ENCODE measurements around the gene TEX264. TPM values are rescaled to one million over a fixed set of nuclear protein-coding genes. Genes with fewer than 3 reads are reported as not detected.

TEX264 gene
- total RNA-seq, 1 experiment from 2014 or later = 21.4 TPM

- Histone ChIP-seq H3K27ac (ENCODE audit: low read depth, low read length, poor library complexity, severe bottlenecking) (no peak overlapping the region), H3K4me1 (ENCODE audit: insufficient read depth, low read length, poor library complexity, severe bottlenecking) (no peaks in the 10 kb centered on the region), H3K9me3 (ENCODE audit: low read depth, low read length, poor library complexity, severe bottlenecking) (no peaks in the 10 kb centered on the region), H3K4me3 (ENCODE audit: low read depth, low read length, poor library complexity, severe bottlenecking) (no peak overlapping the region), H3K27me3 (replicated peaks; ENCODE audit: insufficient read depth, low read depth, low read length, poor library complexity) (no peaks in the 10 kb centered on the region), H3K36me3 (ENCODE audit: insufficient read depth, low read length, poor library complexity, severe bottlenecking) (peaks cover 4% of the 10 kb centered on the region)
- intact Hi-C loops (cut with micrococcal nuclease; ENCODE audit: unreplicated experiment) = no loop called here
- DNase-seq (ENCODE audit: low spot score) = no peak
- no TSS peak for BruUV-seq (replicated peaks)
- ChIA-PET POLR2A (ENCODE audit: low non-redundant PET) (no interaction called here), CTCF (no interaction called here)
- no peak for TF ChIP-seq EZH2 (IDR thresholded peaks at IDR 0.05; ENCODE audit: borderline replicate concordance, low read depth, low read length, poor library complexity, severe bottlenecking)
- TF ChIP-seq CTCF (conservative IDR thresholded peaks at IDR 0.05; ENCODE audit: low read depth, low read length) = no peak
These were observed 13.8 kb upstream of the TEX264 start for GRCh38 chr3:51657234-51657633.

GRCh38 chr3:51659942-51660341 lies 11.1 kb upstream of the TEX264 start:
- ChIA-PET POLR2A (ENCODE audit: low non-redundant PET) (no interaction called here), CTCF (no interaction called here)
- BruUV-seq (replicated peaks) = no TSS peak
- DNase-seq (ENCODE audit: low spot score) = no peak
- Histone ChIP-seq H3K4me1 (ENCODE audit: insufficient read depth, low read length, poor library complexity, severe bottlenecking) (no peaks in the 10 kb centered on the region), H3K4me3 (ENCODE audit: low read depth, low read length, poor library complexity, severe bottlenecking) (no peak overlapping the region), H3K9me3 (ENCODE audit: low read depth, low read length, poor library complexity, severe bottlenecking) (no peaks in the 10 kb centered on the region), H3K27ac (ENCODE audit: low read depth, low read length, poor library complexity, severe bottlenecking) (no peak overlapping the region), H3K27me3 (replicated peaks; ENCODE audit: insufficient read depth, low read depth, low read length, poor library complexity) (no peaks in the 10 kb centered on the region), H3K36me3 (ENCODE audit: insufficient read depth, low read length, poor library complexity, severe bottlenecking) (peaks cover 4% of the 10 kb centered on the region)
- intact Hi-C loops (cut with micrococcal nuclease; ENCODE audit: unreplicated experiment) = no loop called here
- TF ChIP-seq CTCF (conservative IDR thresholded peaks at IDR 0.05; ENCODE audit: low read depth, low read length) (no peak), EZH2 (IDR thresholded peaks at IDR 0.05; ENCODE audit: borderline replicate concordance, low read depth, low read length, poor library complexity, severe bottlenecking) (no peak)

- Histone ChIP-seq H3K36me3 (ENCODE audit: insufficient read depth, low read length, poor library complexity, severe bottlenecking) (peaks cover 4% of the 10 kb centered on the region), H3K27ac (ENCODE audit: low read depth, low read length, poor library complexity, severe bottlenecking) (no peak overlapping the region), H3K4me3 (ENCODE audit: low read depth, low read length, poor library complexity, severe bottlenecking) (no peak overlapping the region), H3K27me3 (replicated peaks; ENCODE audit: insufficient read depth, low read depth, low read length, poor library complexity) (no peaks in the 10 kb centered on the region), H3K4me1 (ENCODE audit: insufficient read depth, low read length, poor library complexity, severe bottlenecking) (no peaks in the 10 kb centered on the region), H3K9me3 (ENCODE audit: low read depth, low read length, poor library complexity, severe bottlenecking) (no peaks in the 10 kb centered on the region)
- no TSS peak for BruUV-seq (replicated peaks)
- intact Hi-C loops (cut with micrococcal nuclease; ENCODE audit: unreplicated experiment) = no loop called here
- no peak for TF ChIP-seq EZH2 (IDR thresholded peaks at IDR 0.05; ENCODE audit: borderline replicate concordance, low read depth, low read length, poor library complexity, severe bottlenecking)
- no peak for TF ChIP-seq CTCF (conservative IDR thresholded peaks at IDR 0.05; ENCODE audit: low read depth, low read length)
- ChIA-PET POLR2A (ENCODE audit: low non-redundant PET) (no interaction called here), CTCF (no interaction called here)
- DNase-seq (ENCODE audit: low spot score) = no peak
These were observed 8.6 kb upstream of the TEX264 start for GRCh38 chr3:51662456-51662855.

Data from A673 (cell line).